Mammary epithelial cell (primary cell): Measurements from ENCODE around the gene CLPTM1.

ENCODE experiments used
- CTCF ChIP-seq, 2 donors: IDR thresholded peaks in 1 of 2; conservative IDR thresholded peaks in 1 of 2; 2 replicates each; pipeline ENCODE4 v1.5.1; 2011 to 2012; ENCODE audit warnings: inconsistent platforms in 2 of 2, low read length in 2 of 2, mild to moderate bottlenecking in 2 of 2, control low read depth in 1 of 2, low read depth in 1 of 2; ENCODE audit not compliant: insufficient read depth in 1 of 2; ENCODE audit errors: extremely low read depth in 1 of 2
- EZH2 ChIP-seq: IDR thresholded peaks from 2 replicates; pipeline ENCODE4 v1.6.1; 2012; ENCODE audit warnings: low read length, inconsistent platforms, borderline replicate concordance

GRCh38 chr19:44990459-44990858 is 35.3 kb downstream of the CLPTM1 start:
- TF ChIP-seq CTCF (conservative IDR thresholded peaks at IDR 0.05 in 1 of 2, IDR thresholded peaks at IDR 0.05 in 1 of 2; ENCODE audit: extremely low read depth in 1 of 2, insufficient read depth in 1 of 2, low read depth in 1 of 2, low read length in 2 of 2) (no peak), EZH2 (no peak)
